ENCODE data around the gene GPR55.

- TF ChIP-seq CTCF (IDR thresholded peaks at IDR 0.05): no peak
- TF ChIP-seq POLR2A (IDR thresholded peaks at IDR 0.05): no peak
Observed at GRCh38 chr2:230904856-230905447, 20.1 kb downstream of the GPR55 start.
